Measurements from ENCODE around the gene FBXL17.

The FBXL17 gene

GRCh38 chr5:107832746-107833145 lies 549.2 kb downstream of the FBXL17 start:
- Histone ChIP-seq H3K27me3 (ENCODE audit: insufficient read depth, low read length) (no peaks in the 10 kb centered on the region), H3K36me3 (ENCODE audit: insufficient read depth, low read length) (no peaks in the 10 kb centered on the region), H3K4me1 (ENCODE audit: insufficient read depth, low read length) (no peaks in the 10 kb centered on the region), H2AFZ (ENCODE audit: low read depth, low read length) (no peak overlapping the region), H3K4me3 (ENCODE audit: low read length) (no peak overlapping the region), H3K9me3 (ENCODE audit: low read length) (no peaks in the 10 kb centered on the region)

DNA sequence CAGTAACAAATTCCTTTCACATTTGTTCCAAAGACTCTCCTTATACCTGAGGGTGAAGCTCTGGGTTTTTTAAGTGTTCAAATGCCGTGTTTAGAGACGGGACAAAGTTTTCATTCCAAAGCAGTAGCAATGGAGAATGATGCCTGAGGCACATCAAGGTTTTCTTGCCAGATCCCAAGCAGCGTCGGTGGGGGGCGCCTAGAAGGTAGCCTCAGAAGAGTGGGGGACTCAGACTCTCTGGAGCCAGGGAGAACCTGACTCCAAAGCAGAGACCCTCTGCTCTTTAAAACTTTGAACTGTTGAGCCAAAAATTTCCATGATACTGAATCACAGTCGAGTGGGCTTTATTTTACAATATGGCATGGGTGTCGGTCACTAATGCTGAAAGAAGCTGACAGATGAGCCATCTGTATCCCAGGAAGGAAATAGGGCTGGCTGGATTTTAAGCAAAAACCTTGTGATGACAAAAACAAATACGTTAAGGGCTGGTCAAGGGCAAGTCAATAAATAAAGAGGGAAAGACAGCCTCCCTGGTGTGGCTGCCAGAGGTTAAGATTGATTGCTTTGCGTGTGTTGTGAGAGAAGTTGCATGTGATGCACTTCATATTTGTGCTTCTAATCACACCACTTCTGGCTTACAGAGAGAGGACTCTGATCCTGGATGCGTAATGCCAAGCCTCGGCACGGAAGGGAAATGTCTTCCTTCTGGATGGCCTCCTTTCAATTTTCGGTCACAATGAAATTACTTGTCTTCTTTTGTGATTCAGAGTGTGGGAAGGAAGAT lies 550.1 kb downstream of the FBXL17 start:
- Histone ChIP-seq H3K9me3 (ENCODE audit: low read length) (no peaks in the 10 kb centered on the region), H3K36me3 (ENCODE audit: insufficient read depth, low read length) (no peaks in the 10 kb centered on the region), H3K27me3 (ENCODE audit: insufficient read depth, low read length) (no peaks in the 10 kb centered on the region), H2AFZ (ENCODE audit: low read depth, low read length) (no peak overlapping the region), H3K4me3 (ENCODE audit: low read length) (no peak overlapping the region), H3K4me1 (ENCODE audit: insufficient read depth, low read length) (no peaks in the 10 kb centered on the region)

DNA sequence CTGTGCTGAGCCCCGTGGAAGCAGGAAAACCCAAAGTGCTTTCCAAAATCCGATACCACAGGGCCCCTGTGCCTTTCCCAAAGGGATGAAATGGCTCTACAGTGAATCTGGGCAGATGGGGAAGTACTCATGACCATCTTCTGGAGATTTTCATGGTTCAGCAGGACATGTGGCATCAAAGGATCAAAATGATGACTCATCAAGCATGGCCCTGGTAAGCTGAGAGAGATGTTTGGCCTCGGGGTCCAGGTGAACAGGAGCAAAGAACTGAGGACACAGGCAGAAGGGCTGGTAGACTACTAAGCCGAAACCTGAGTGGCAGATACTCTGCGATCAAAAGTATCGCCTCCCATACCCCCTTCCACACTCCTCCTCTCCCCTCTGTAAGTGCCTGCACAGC lies 551.1 kb downstream of the FBXL17 start:
- no peak overlapping the region for H3K4me3 ChIP-seq (ENCODE audit: low read length)
- no peaks in the 10 kb centered on the region for H3K9me3 ChIP-seq (ENCODE audit: low read length)
- H2AFZ ChIP-seq (ENCODE audit: low read depth, low read length) = no peak overlapping the region
- no peaks in the 10 kb centered on the region for H3K36me3 ChIP-seq (ENCODE audit: insufficient read depth, low read length)
- H3K4me1 ChIP-seq (ENCODE audit: insufficient read depth, low read length) = peaks cover 7% of the 10 kb centered on the region
- no peaks in the 10 kb centered on the region for H3K27me3 ChIP-seq (ENCODE audit: insufficient read depth, low read length)

DNA sequence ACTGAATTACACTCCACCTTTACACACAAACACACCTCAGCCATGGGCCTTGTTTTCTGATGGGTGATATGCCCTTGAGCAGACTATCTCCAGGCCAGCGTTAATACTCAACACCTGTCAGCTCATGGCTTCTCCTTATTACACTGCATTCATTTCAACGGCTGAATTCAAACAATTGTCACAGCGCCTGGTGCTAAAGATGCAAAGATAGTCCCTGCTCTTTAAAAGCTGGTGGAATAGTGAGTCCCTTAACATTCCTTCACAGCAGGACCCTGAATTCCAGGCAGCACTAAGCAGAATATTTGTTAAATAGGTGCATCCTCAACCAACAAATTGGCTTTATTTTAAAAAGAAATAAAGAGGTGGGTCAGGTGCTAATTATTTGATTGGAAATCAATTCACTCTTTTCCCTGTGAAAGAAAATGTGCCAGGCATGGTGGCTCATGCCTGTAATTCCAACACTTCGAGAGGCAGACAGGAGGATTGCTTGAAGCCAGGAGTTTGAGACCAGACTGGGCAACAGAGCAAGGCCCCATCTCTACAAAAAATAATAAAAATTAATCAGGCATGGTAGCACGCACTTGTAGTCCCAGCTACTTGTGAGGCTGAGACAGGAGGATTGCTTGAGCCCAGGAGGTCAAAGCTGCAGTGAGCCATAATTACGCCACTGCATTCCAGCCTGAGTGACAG lies 555.4 kb downstream of the FBXL17 start:
- peaks cover 17% of the 10 kb centered on the region for H3K4me1 ChIP-seq (ENCODE audit: insufficient read depth, low read length)
- no peaks in the 10 kb centered on the region for H3K36me3 ChIP-seq (ENCODE audit: insufficient read depth, low read length)
- no peaks in the 10 kb centered on the region for H3K27me3 ChIP-seq (ENCODE audit: insufficient read depth, low read length)

DNA sequence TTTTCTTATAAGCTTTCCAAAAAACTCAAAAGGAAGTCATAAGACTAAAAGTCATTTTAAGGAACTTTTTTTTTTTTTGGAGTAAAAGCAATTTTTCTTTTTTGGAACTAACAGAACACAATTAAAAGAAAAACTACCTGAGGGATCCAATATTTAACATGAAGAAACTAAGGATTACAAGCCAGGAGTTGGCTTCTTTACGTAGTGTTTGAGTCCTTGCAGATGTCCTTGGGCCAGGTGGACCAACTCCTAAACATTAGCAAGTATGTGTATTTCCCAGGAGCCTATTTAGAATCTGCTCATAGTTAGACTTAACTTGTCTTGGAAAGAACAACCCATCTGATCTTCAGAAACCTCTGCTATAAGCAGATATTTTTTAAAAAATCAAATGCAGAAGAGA lies 557.1 kb downstream of the FBXL17 start:
- Histone ChIP-seq H3K4me3 (ENCODE audit: low read length) (no peak overlapping the region), H3K9me3 (ENCODE audit: low read length) (peaks cover 1% of the 10 kb centered on the region), H3K27me3 (ENCODE audit: insufficient read depth, low read length) (no peaks in the 10 kb centered on the region), H3K4me1 (ENCODE audit: insufficient read depth, low read length) (peaks cover 17% of the 10 kb centered on the region), H3K36me3 (ENCODE audit: insufficient read depth, low read length) (no peaks in the 10 kb centered on the region), H2AFZ (ENCODE audit: low read depth, low read length) (no peak overlapping the region)

More for the DNA sequence above, 555.4 kb downstream of the FBXL17 start:
- H3K9me3 ChIP-seq (ENCODE audit: low read length) = peaks cover 1% of the 10 kb centered on the region
- H2AFZ ChIP-seq (ENCODE audit: low read depth, low read length) = no peak overlapping the region
- H3K4me3 ChIP-seq (ENCODE audit: low read length) = no peak overlapping the region

GRCh38 chr5:107821288-107821687 lies 560.6 kb downstream of the FBXL17 start:
- Histone ChIP-seq H3K36me3 (ENCODE audit: insufficient read depth, low read length) (no peaks in the 10 kb centered on the region), H2AFZ (ENCODE audit: low read depth, low read length) (no peak overlapping the region), H3K9me3 (ENCODE audit: low read length) (peaks cover 1% of the 10 kb centered on the region), H3K4me1 (ENCODE audit: insufficient read depth, low read length) (peaks cover 15% of the 10 kb centered on the region), H3K4me3 (ENCODE audit: low read length) (no peak overlapping the region), H3K27me3 (ENCODE audit: insufficient read depth, low read length) (no peaks in the 10 kb centered on the region)

- Histone ChIP-seq H3K9me3 (ENCODE audit: low read length) (peaks cover 1% of the 10 kb centered on the region), H3K4me3 (ENCODE audit: low read length) (no peak overlapping the region), H2AFZ (ENCODE audit: low read depth, low read length) (no peak overlapping the region), H3K4me1 (ENCODE audit: insufficient read depth, low read length) (peaks cover 6% of the 10 kb centered on the region), H3K27me3 (ENCODE audit: insufficient read depth, low read length) (no peaks in the 10 kb centered on the region), H3K36me3 (ENCODE audit: insufficient read depth, low read length) (no peaks in the 10 kb centered on the region)
Measured at GRCh38 chr5:107820429-107820828, 561.5 kb downstream of the FBXL17 start.

GRCh38 chr5:107817951-107818350 lies 563.9 kb downstream of the FBXL17 start:
- H3K4me3 ChIP-seq (ENCODE audit: low read length) = no peak overlapping the region
- no peaks in the 10 kb centered on the region for H3K27me3 ChIP-seq (ENCODE audit: insufficient read depth, low read length)
- H3K9me3 ChIP-seq (ENCODE audit: low read length) = no peaks in the 10 kb centered on the region
- H3K4me1 ChIP-seq (ENCODE audit: insufficient read depth, low read length) = no peaks in the 10 kb centered on the region
- H3K36me3 ChIP-seq (ENCODE audit: insufficient read depth, low read length) = no peaks in the 10 kb centered on the region
- H2AFZ ChIP-seq (ENCODE audit: low read depth, low read length) = no peak overlapping the region

DNA sequence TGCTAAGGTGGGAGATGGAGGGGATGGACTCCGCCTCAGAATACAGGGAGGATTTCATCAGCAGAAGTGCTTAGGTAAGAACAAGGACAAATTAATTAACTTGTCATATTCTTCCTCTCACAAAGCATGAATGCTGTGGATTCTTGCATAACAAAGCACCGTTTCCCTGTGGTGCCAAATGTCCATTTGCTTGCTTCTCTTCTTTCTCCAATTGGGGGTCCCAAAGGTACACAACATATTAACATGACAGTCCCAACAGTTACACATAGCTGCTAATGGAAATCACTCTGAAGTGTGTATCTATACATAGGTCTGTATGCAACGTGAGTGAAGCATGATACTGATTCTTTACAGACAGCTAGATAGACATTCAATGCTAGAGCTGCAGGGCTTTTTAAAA lies 564.5 kb downstream of the FBXL17 start:
- Histone ChIP-seq H3K36me3 (ENCODE audit: insufficient read depth, low read length) (no peaks in the 10 kb centered on the region), H3K9me3 (ENCODE audit: low read length) (no peaks in the 10 kb centered on the region), H3K4me1 (ENCODE audit: insufficient read depth, low read length) (no peaks in the 10 kb centered on the region), H2AFZ (ENCODE audit: low read depth, low read length) (no peak overlapping the region), H3K27me3 (ENCODE audit: insufficient read depth, low read length) (no peaks in the 10 kb centered on the region), H3K4me3 (ENCODE audit: low read length) (no peak overlapping the region)

- Histone ChIP-seq H3K9me3 (ENCODE audit: low read length) (no peaks in the 10 kb centered on the region), H3K36me3 (ENCODE audit: insufficient read depth, low read length) (no peaks in the 10 kb centered on the region), H3K4me3 (ENCODE audit: low read length) (no peak overlapping the region), H3K27me3 (ENCODE audit: insufficient read depth, low read length) (no peaks in the 10 kb centered on the region), H3K4me1 (ENCODE audit: insufficient read depth, low read length) (no peaks in the 10 kb centered on the region), H2AFZ (ENCODE audit: low read depth, low read length) (no peak overlapping the region)
Measured at GRCh38 chr5:107815109-107815508, 566.8 kb downstream of the FBXL17 start.

- H3K4me1 ChIP-seq (ENCODE audit: insufficient read depth, low read length) = peaks cover 8% of the 10 kb centered on the region
- H3K4me3 ChIP-seq (ENCODE audit: low read length) = no peak overlapping the region
- H3K36me3 ChIP-seq (ENCODE audit: insufficient read depth, low read length) = no peaks in the 10 kb centered on the region
- H2AFZ ChIP-seq (ENCODE audit: low read depth, low read length) = no peak overlapping the region
- H3K27me3 ChIP-seq (ENCODE audit: insufficient read depth, low read length) = no peaks in the 10 kb centered on the region
- H3K9me3 ChIP-seq (ENCODE audit: low read length) = no peaks in the 10 kb centered on the region
Measured at GRCh38 chr5:107814183-107814827, 567.6 kb downstream of the FBXL17 start.

DNA sequence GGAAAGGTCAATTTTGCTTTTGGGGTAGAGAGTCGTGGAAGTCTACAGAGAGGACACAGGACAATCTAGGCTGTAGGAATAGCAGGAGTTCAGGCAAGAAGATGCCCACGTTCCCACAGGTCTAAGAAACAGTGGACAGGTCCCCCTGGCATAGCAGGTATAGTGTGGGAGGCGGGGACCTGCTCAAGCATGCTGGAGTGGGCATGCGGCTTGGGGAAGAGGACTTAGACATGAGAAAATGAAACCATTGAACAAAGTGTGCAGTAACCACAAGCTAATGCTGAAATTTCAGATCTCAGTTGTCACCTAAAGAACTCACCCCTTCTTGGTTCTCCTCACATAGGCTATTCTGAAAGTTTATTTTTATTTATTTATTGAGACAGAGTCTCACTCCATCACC lies 568.3 kb downstream of the FBXL17 start:
- Histone ChIP-seq H3K36me3 (ENCODE audit: insufficient read depth, low read length) (no peaks in the 10 kb centered on the region), H3K4me1 (ENCODE audit: insufficient read depth, low read length) (peaks cover 15% of the 10 kb centered on the region), H3K9me3 (ENCODE audit: low read length) (no peaks in the 10 kb centered on the region), H3K4me3 (ENCODE audit: low read length) (no peak overlapping the region), H3K27me3 (ENCODE audit: insufficient read depth, low read length) (no peaks in the 10 kb centered on the region), H2AFZ (ENCODE audit: low read depth, low read length) (no peak overlapping the region)

GRCh38 chr5:107812570-107813141 lies 569.2 kb downstream of the FBXL17 start:
- H3K4me1 ChIP-seq (ENCODE audit: insufficient read depth, low read length) = peaks cover 19% of the 10 kb centered on the region

More at GRCh38 chr5:107812570-107813141, 569.2 kb downstream of the FBXL17 start:
- Histone ChIP-seq H2AFZ (ENCODE audit: low read depth, low read length) (no peak overlapping the region), H3K9me3 (ENCODE audit: low read length) (no peaks in the 10 kb centered on the region), H3K4me3 (ENCODE audit: low read length) (no peak overlapping the region), H3K27me3 (ENCODE audit: insufficient read depth, low read length) (no peaks in the 10 kb centered on the region), H3K36me3 (ENCODE audit: insufficient read depth, low read length) (no peaks in the 10 kb centered on the region)
